KG1 (cell line): Measurements from ENCODE around the gene PRPSAP2.
"Not testable (repeated sequence)": the region's sequence is repeated elsewhere in the genome, so short reads cannot be mapped to it uniquely, and the experiment has no call there.

Experiments
- DNase-seq: peaks from one replicate; lab custom pipeline; 2025; lab: John Stamatoyannopoulos, UW

The PRPSAP2 gene

GRCh38 chr17:18944646-18945045, 86.7 kb downstream of the PRPSAP2 start:
- no peak for DNase-seq

- no peak for DNase-seq
Measured at GRCh38 chr17:18946536-18946935, 88.6 kb downstream of the PRPSAP2 start.

- no peak for DNase-seq
Measured at GRCh38 chr17:18947866-18948265, 89.9 kb downstream of the PRPSAP2 start.

- no peak for DNase-seq
Measured at GRCh38 chr17:18948476-18949006, 90.6 kb downstream of the PRPSAP2 start.

GRCh38 chr17:18949566-18949965, 91.6 kb downstream of the PRPSAP2 start:
- no peak for DNase-seq

GRCh38 chr17:18950346-18950745, 92.4 kb downstream of the PRPSAP2 start:
- no peak for DNase-seq

- no peak for DNase-seq
Measured at GRCh38 chr17:18950944-18951905, 93.3 kb downstream of the PRPSAP2 start.

- no peak for DNase-seq
Measured at GRCh38 chr17:18951941-18952842, 94.3 kb downstream of the PRPSAP2 start, which contains the start of gene SLC5A10. SLC5A10 (plus strand) TSS chr17:18952165; CDS start chr17:18952206, 41 bp downstream.

- DNase-seq, result no peak
Measured at GRCh38 chr17:18953231-18953728, 95.3 kb downstream of the PRPSAP2 start.

GRCh38 chr17:18954321-18954720, 96.4 kb downstream of the PRPSAP2 start:
- DNase-seq, result no peak

- DNase-seq, result no peak
Measured at GRCh38 chr17:18955009-18955408, 97.1 kb downstream of the PRPSAP2 start.

- not testable (repeated sequence) for DNase-seq
Measured at GRCh38 chr17:18956021-18956420, 98.1 kb downstream of the PRPSAP2 start.

- no peak for DNase-seq
Measured at GRCh38 chr17:18956581-18956980, 98.7 kb downstream of the PRPSAP2 start.

- no peak for DNase-seq
Measured at GRCh38 chr17:18957831-18958230, 99.9 kb downstream of the PRPSAP2 start.

- DNase-seq, result no peak
Measured at GRCh38 chr17:18958611-18959010, 100.7 kb downstream of the PRPSAP2 start.

GRCh38 chr17:18959071-18959844, 101.3 kb downstream of the PRPSAP2 start:
- DNase-seq, result no peak

GRCh38 chr17:18959845-18960240, 101.9 kb downstream of the PRPSAP2 start:
- DNase-seq, result no peak

GRCh38 chr17:18960241-18960665, 102.3 kb downstream of the PRPSAP2 start:
- no peak for DNase-seq

GRCh38 chr17:18960803-18961511, 103.0 kb downstream of the PRPSAP2 start:
- DNase-seq, result peak; percentile 14

- no peak for DNase-seq
Measured at GRCh38 chr17:18961634-18962493, 103.9 kb downstream of the PRPSAP2 start.
